ENCODE data around the gene SPATA19. TPM values are rescaled to one million over a fixed set of nuclear protein-coding genes. Genes with fewer than 3 reads are reported as not detected.

The SPATA19 gene
- total and polyA plus RNA-seq, 2 experiments from 2014 or later = not detected

DNA sequence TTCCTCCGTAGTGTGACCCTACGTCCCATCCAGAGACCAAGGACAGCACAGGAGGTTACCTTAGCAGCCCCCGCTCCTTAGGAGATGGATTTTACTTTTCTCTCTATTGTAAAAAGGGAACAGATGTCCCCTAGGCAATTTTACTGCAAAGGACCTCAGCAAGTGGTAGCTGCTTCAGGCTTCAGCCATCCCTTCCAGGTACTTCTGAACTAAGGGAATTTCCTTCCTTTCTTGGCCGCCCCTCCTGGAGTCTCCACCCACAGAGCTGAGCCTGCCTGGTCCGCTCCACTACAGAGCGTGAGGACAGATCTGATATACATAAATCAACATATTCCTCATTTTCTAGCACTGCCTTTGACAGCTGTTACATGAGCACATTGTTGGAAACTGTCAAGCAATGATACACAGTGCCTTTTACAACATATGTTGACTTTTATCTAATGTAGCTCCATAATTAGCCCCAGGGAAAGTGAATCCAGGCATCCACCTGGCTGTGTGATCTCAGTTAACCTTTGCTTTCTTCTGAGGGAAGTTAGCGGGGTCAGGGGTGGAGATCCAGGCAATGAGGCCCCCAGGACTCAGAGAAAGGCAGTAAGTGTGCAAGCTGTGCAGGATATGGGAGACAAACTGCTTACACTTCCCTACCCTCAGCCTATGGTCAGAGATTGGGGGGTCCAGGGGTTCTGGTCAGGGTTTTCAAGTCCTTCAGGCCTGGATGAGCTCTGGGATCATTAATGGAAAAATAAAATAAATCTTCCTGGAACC, 51.9 kb downstream of the SPATA19 start:
- Histone ChIP-seq H3K36me3 (no peaks in the 10 kb centered on the region), H3K4me3 (no peak overlapping the region), H3K9me3 (ENCODE audit: low read depth) (no peaks in the 10 kb centered on the region), H3K4me1 (ENCODE audit: low read depth) (no peaks in the 10 kb centered on the region), H3K27me3 (peaks cover 12% of the 10 kb centered on the region), H3K27ac (no peak overlapping the region)
- TF ChIP-seq, protein P1, sequence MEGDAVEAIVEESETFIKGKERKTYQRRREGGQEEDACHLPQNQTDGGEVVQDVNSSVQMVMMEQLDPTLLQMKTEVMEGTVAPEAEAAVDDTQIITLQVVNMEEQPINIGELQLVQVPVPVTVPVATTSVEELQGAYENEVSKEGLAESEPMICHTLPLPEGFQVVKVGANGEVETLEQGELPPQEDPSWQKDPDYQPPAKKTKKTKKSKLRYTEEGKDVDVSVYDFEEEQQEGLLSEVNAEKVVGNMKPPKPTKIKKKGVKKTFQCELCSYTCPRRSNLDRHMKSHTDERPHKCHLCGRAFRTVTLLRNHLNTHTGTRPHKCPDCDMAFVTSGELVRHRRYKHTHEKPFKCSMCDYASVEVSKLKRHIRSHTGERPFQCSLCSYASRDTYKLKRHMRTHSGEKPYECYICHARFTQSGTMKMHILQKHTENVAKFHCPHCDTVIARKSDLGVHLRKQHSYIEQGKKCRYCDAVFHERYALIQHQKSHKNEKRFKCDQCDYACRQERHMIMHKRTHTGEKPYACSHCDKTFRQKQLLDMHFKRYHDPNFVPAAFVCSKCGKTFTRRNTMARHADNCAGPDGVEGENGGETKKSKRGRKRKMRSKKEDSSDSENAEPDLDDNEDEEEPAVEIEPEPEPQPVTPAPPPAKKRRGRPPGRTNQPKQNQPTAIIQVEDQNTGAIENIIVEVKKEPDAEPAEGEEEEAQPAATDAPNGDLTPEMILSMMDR (IDR thresholded peaks at IDR 0.05; ENCODE audit: low read depth, low read length) = no peak
- no peak for DNase-seq (ENCODE audit: low read depth in 1 of 2, low spot score in 1 of 2)

DNA sequence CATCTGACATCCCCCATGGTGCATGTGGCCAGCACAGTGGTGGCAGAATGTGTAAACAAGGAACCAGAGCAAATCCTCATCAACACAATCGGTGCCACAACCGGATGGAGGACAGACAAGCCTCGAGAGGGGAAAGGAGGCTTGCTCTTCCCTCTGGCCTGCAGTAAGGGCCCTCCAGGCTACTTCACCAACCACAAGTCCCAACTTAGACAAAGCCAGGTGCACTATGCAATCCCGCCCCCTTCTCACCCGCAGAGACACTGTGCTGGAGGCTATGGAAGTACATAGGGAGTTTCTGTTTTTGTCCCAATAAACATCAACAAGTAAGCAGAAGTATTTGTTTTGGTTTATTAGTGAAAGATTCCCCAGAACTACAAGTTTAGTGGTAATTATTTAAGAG, 54.3 kb downstream of the SPATA19 start:
- Histone ChIP-seq H3K36me3 (no peaks in the 10 kb centered on the region), H3K4me3 (no peak overlapping the region), H3K27me3 (peaks cover 30% of the 10 kb centered on the region), H3K4me1 (ENCODE audit: low read depth) (no peaks in the 10 kb centered on the region), H3K27ac (no peak overlapping the region), H3K9me3 (ENCODE audit: low read depth) (no peaks in the 10 kb centered on the region)
- no peak for DNase-seq (ENCODE audit: low read depth in 1 of 2, low spot score in 1 of 2)
- TF ChIP-seq, protein P1 (IDR thresholded peaks at IDR 0.05; ENCODE audit: low read depth, low read length) = no peak

Other genes with a start within 250 kb of the SPATA19 start
- gene IGSF9B, start 111.5 kb upstream of the SPATA19 start, total RNA-seq = 5.1 and 5.9 TPM in 2 replicates
- 1.7 and 2.3 TPM in 2 replicates for gene IGSF9B, start 111.5 kb upstream of the SPATA19 start, polyA plus RNA-seq
- gene JAM3, start 223.6 kb upstream of the SPATA19 start, total RNA-seq = 36.6 and 38.2 TPM in 2 replicates
- 49.0 and 51.3 TPM in 2 replicates for gene JAM3, start 223.6 kb upstream of the SPATA19 start, polyA plus RNA-seq

Measured in cardiac muscle cell (in vitro differentiated cells and primary cell).